ENCODE data around the gene DYNLT2B. TPM values are rescaled to one million over a fixed set of nuclear protein-coding genes. Genes with fewer than 3 reads are reported as not detected.

DYNLT2B gene
- total RNA-seq, 1 experiment from 2014 or later, result 41.4 TPM

- CTCF ChIA-PET, result interaction anchor here (0.6 kb wide), 1 partner anchor 18 kb away, joined by 9 read pairs; no protein-coding TSS in a partner anchor
Observed at GRCh38 chr3:196241704-196242103, 76.3 kb downstream of the DYNLT2B start.

More at GRCh38 chr3:196241704-196242103, 76.3 kb downstream of the DYNLT2B start:
- POLR2A ChIA-PET, result no interaction called here
- ATAC-seq (no peak), DNase-seq (ENCODE audit: low read depth, low spot score) (no peak)
- Histone ChIP-seq H3K4me1 (ENCODE audit: control insufficient read depth, insufficient read depth, low read length) (no peaks in the 10 kb centered on the region), H3K36me3 (ENCODE audit: control insufficient read depth, insufficient read depth, low read length) (peaks cover 28% of the 10 kb centered on the region), H3K9me3 (ENCODE audit: control insufficient read depth, insufficient read depth, low read depth, low read length) (no peaks in the 10 kb centered on the region), H3K4me3 (ENCODE audit: low read depth in 2 of 2, low read length in 2 of 2) (no peak overlapping the region), H3K27me3 (ENCODE audit: control insufficient read depth, insufficient read depth, low read length) (no peaks in the 10 kb centered on the region), H3K27ac (ENCODE audit: low read length) (no peak overlapping the region)
- TF ChIP-seq CTCF (IDR thresholded peaks at IDR 0.05) (no peak), TCF7L2 (IDR thresholded peaks at IDR 0.05; ENCODE audit: low read depth, low read length) (no peak), SIN3A (IDR thresholded peaks at IDR 0.05; ENCODE audit: borderline replicate concordance, insufficient read depth, low read depth, low read length) (no peak), REST (IDR thresholded peaks at IDR 0.05; ENCODE audit: insufficient read depth in 1 of 2, low read depth in 2 of 2, low read length in 1 of 2) (no peak), POLR2AphosphoS5 (IDR thresholded peaks at IDR 0.05; ENCODE audit: low read depth, low read length) (no peak)
- BruUV-seq (replicated peaks), result no TSS peak
- intact Hi-C loops (cut with micrococcal nuclease; ENCODE audit: unreplicated experiment), result no loop called here
- in situ Hi-C loops (cut with HindIII; ENCODE audit: low pct_unique_long_range_greater_than_20kb, low sequenced_read_pairs), result no loop called here

Other genes with a start within 250 kb of the DYNLT2B start
- 604 TPM for gene TFRC, start 236.2 kb downstream of the DYNLT2B start, total RNA-seq (2021; ENCODE audit: unreplicated experiment)
- gene ZDHHC19, start 106.8 kb downstream of the DYNLT2B start, total RNA-seq (2021; ENCODE audit: unreplicated experiment), result 0.33 TPM
- gene SLC51A, start 101.7 kb downstream of the DYNLT2B start, total RNA-seq (2021; ENCODE audit: unreplicated experiment), result not detected
- gene PCYT1A, start 30.5 kb downstream of the DYNLT2B start, total RNA-seq (2021; ENCODE audit: unreplicated experiment), result 96.8 TPM
- not detected for gene TM4SF19, start 20.1 kb upstream of the DYNLT2B start, total RNA-seq (2021; ENCODE audit: unreplicated experiment)
- 61.7 TPM for gene UBXN7, start 114.2 kb upstream of the DYNLT2B start, total RNA-seq (2021; ENCODE audit: unreplicated experiment)
- 21.3 TPM for gene RNF168, start 185.5 kb upstream of the DYNLT2B start, total RNA-seq (2021; ENCODE audit: unreplicated experiment)
- not detected for gene SMCO1, start 197.1 kb upstream of the DYNLT2B start, total RNA-seq (2021; ENCODE audit: unreplicated experiment)